GM10847 (cell line): ENCODE results near the gene ETNK2.

Experiments
- POLR2A ChIP-seq: IDR thresholded peaks from 2 replicates; pipeline ENCODE4 v1.6.1; 2011; ENCODE audit not compliant: insufficient read length; ENCODE audit errors: extremely low read depth

Gene ETNK2

GRCh38 chr1:204142032-204142974, 9.5 kb downstream of the ETNK2 start:
- TF ChIP-seq POLR2A, result no peak

GRCh38 chr1:204141131-204141530, 10.7 kb downstream of the ETNK2 start:
- TF ChIP-seq POLR2A, result no peak

DNA sequence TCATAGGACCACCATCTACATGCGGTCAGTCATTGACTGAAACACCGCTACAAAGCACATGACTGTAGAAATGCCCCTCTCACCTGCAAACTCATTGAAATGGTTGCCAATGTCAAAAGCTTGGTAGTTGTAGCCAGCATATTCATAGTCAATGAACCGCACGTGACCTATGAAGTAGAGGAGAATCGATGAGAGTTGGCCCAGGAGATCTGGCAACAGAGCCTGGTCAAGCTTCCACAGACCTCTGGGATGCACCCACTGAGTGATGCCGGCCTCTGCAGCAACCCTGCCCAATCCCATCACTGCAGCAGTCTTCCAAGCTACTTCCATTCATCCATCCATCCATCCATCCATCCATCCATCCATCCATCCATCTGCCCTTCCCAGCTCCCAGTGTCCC, 11.9 kb downstream of the ETNK2 start:
- TF ChIP-seq POLR2A, result no peak

GRCh38 chr1:204139088-204139487, 12.8 kb downstream of the ETNK2 start:
- TF ChIP-seq POLR2A, result no peak

GRCh38 chr1:204136814-204137213, 15.0 kb downstream of the ETNK2 start:
- TF ChIP-seq POLR2A, result no peak

GRCh38 chr1:204134103-204134502, 17.7 kb downstream of the ETNK2 start:
- TF ChIP-seq POLR2A, result no peak

GRCh38 chr1:204132718-204133117, 19.1 kb downstream of the ETNK2 start:
- no peak for TF ChIP-seq POLR2A

DNA sequence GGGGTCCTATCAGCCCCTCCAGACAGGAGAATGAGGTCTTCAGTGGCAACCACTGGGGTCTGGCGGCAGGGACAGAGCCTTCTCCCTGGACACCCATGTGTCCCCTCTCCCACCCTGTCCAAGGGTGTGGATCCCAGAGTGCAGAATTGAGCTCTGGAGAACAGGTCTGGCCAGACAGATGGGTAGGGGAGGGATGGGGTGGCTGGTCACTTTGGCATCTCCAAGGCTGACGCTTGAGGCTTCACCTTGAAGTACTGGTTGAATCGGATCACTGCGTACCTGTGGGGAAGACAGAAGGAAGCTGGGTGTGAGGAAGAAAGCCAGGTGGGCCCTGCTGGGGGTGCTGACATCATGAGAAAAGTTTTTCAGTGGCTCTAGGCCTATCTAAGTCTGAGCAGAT, 19.9 kb downstream of the ETNK2 start:
- no peak for TF ChIP-seq POLR2A

- TF ChIP-seq POLR2A, result no peak
These were observed 20.6 kb downstream of the ETNK2 start for GRCh38 chr1:204130981-204131892.

DNA sequence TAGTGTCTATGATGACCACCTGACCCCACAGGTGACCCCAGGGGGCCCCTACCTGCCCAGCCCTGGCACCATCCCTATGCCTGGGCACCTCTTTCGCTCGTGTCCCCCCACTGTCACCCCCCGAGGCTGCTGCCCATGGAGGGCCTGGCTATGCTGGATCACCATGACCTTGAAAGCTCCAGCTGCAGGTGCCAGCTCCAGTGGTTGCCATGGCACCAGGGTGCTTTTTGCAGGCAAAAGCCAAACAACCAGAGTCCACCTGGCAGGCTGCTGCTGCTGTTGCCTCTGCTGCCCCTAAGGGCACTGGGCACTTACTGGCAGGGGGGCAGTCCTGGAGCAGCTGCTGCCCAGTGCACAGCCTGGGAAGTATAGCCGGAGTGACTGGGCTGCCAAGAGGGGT, 21.7 kb downstream of the ETNK2 start:
- TF ChIP-seq POLR2A, result no peak

DNA sequence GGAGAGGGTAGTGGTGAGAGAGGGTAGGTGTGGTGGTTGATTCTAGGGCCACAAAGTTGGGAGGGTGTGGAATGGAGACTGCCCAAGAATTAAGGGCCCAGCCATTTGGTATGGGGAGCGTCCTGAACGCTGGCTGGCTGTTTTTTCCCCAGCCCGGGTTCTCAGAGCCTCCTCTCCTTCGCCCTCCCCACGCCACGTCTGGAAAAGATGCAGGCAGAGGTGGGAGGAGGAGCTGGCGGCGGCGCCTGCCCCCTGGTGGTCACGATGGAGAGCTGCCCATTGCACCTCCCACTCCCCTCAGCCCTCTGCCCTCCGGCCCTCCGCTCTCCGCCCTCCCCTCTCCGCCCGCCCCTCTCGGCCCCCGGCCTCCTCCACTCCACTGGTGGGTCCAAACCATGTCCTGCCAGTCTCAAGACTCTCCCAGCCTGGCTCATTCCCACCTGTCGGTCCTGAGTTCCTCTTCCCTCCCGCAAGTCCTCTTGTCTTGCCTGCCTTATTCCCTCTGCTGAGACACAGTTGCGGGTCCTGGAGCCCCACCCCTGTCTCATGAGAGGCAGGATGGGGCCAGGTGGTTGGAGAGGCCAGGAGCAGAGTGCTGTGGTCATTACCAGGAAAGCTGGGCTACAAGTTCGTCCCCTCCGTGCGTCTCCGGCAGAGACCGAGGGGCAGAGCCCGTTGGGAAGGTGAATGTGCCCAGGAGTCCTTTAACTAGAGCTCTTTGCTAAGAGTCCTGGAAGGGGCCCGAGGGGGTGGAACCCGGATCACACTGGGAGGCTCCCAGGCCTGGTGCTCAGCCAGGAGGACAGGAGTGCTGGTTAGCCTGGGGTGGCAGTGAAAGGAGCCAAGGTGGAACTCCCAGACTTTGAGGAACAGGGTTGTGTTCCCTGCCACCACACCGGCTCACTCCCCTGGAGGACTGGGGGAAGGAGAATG, 22.6 kb downstream of the ETNK2 start:
- TF ChIP-seq POLR2A, result no peak

- no peak for TF ChIP-seq POLR2A
These were observed 23.3 kb downstream of the ETNK2 start for GRCh38 chr1:204128464-204128963.

DNA sequence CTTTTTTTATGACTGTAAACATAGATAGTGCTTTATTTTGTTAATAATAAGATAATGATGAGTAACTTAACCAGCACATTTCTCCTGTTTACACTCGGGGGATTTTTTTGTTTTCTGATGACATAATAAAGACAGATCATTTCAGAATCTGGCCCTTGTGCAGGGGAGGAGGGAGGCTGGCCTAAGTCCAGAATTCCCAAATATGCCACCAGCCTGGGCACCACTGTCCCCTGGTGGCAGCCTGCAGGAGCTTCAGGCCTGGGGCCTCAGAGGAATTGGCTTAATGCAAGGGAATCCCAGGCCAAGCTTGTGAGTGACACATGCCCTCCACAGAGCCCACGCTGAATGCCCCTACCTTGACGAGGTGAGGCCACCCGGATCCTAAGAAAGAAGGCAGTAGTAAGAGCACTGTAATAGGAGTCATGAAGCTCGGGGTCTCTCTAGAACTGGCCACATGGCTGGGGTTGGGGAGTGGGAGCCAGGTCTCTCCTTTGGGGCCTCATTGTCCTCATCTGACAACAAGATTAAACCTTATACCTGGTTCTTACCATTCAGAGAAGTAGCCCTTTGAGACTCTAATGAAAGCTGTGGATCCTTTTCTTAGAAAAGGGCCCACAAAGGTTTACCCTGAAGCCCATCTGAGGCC, 24.1 kb downstream of the ETNK2 start:
- TF ChIP-seq POLR2A, result no peak

DNA sequence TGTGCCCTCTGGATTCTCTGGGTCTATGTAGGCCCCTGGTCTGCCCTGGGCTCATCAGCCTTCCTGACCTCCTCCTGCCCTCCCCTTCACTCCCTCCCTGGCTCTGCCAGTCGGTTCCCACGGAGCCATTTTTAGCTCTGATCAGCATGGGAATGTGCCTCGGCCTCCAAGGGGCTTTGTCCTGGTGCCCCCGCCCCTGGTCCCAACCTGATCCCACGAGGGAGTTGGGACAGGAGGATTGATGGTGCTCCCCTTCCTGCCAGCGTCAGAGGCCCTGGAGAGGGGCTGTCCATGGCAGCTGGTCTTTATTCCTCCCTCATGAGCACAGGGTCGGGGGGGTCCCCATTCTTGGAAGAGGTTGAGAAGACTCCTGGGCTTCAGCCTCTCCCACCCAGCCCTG, 24.9 kb downstream of the ETNK2 start:
- TF ChIP-seq POLR2A, result no peak
